ENCODE data around the gene ECM2. TPM values are rescaled to one million over a fixed set of nuclear protein-coding genes. Genes with fewer than 3 reads are reported as not detected.

ECM2 gene
- total RNA-seq, 2 donors from 2014 or later = 1.8 to 3.2 TPM

GRCh38 chr9:92492781-92493401 lies 42.9 kb downstream of the ECM2 start:
- no peak for DNase-seq
- 73 to 83% methylated on average over 3 of the region's 3 CpGs for WGBS, 2 experiments (ENCODE audit: insufficient coverage in 1 of 2, insufficient read length in 1 of 2)

GRCh38 chr9:92488681-92489550 lies 46.9 kb downstream of the ECM2 start:
- Histone ChIP-seq H3K27me3 (ENCODE audit: control insufficient read depth, insufficient read depth, low read length, poor library complexity, severe bottlenecking) (no peaks in the 10 kb centered on the region), H3K4me1 (ENCODE audit: control insufficient read depth, insufficient read depth, low read length) (peaks cover 5% of the 10 kb centered on the region), H3K9me3 (ENCODE audit: control insufficient read depth, low read length) (no peaks in the 10 kb centered on the region), H3K27ac (ENCODE audit: low read depth, low read length) (no peak overlapping the region), H3K9ac (ENCODE audit: extremely low read depth, low read length, poor library complexity, severe bottlenecking) (no peak overlapping the region), H3K4me3 (ENCODE audit: low read length) (no peak overlapping the region), H3K36me3 (ENCODE audit: control insufficient read depth, insufficient read depth, low read length) (no peaks in the 10 kb centered on the region)
- no peak for TF ChIP-seq CTCF (conservative IDR thresholded peaks at IDR 0.05)
- H3K27ac Mint-ChIP-seq = no peak overlapping the region
- H3K36me3 Mint-ChIP-seq (ENCODE audit: low read depth) = no peaks in the 10 kb centered on the region
- no peak overlapping the region for H3K4me3 Mint-ChIP-seq
- no peaks in the 10 kb centered on the region for H3K9me3 Mint-ChIP-seq
- H3K27me3 Mint-ChIP-seq (ENCODE audit: insufficient read depth) = no peaks in the 10 kb centered on the region
- WGBS, 2 experiments (ENCODE audit: insufficient coverage in 1 of 2, insufficient read length in 1 of 2) = 98 to 100% methylated on average over 3 to 4 of the region's 4 CpGs
- no peak for DNase-seq
- H3K4me1 Mint-ChIP-seq = peaks cover 19% of the 10 kb centered on the region

More at GRCh38 chr9:92492781-92493401, 42.9 kb downstream of the ECM2 start:
- no peak overlapping the region for H3K9ac ChIP-seq (ENCODE audit: extremely low read depth, low read length, poor library complexity, severe bottlenecking)
- no peaks in the 10 kb centered on the region for H3K9me3 Mint-ChIP-seq
- peaks cover 5% of the 10 kb centered on the region for H3K4me1 ChIP-seq (ENCODE audit: control insufficient read depth, insufficient read depth, low read length)
- no peaks in the 10 kb centered on the region for H3K27me3 Mint-ChIP-seq (ENCODE audit: insufficient read depth)
- peaks cover 19% of the 10 kb centered on the region for H3K4me1 Mint-ChIP-seq
- no peaks in the 10 kb centered on the region for H3K36me3 Mint-ChIP-seq (ENCODE audit: low read depth)
- H3K27ac ChIP-seq (ENCODE audit: low read depth, low read length) = no peak overlapping the region
- H3K27ac Mint-ChIP-seq = no peak overlapping the region
- no peak overlapping the region for H3K4me3 Mint-ChIP-seq
- no peaks in the 10 kb centered on the region for H3K27me3 ChIP-seq (ENCODE audit: control insufficient read depth, insufficient read depth, low read length, poor library complexity, severe bottlenecking)
- no peaks in the 10 kb centered on the region for H3K9me3 ChIP-seq (ENCODE audit: control insufficient read depth, low read length)
- no peak overlapping the region for H3K4me3 ChIP-seq (ENCODE audit: low read length)
- H3K36me3 ChIP-seq (ENCODE audit: control insufficient read depth, insufficient read depth, low read length) = no peaks in the 10 kb centered on the region
- TF ChIP-seq CTCF (conservative IDR thresholded peaks at IDR 0.05) = no peak

- H3K9me3 Mint-ChIP-seq = no peaks in the 10 kb centered on the region
- no peaks in the 10 kb centered on the region for H3K36me3 ChIP-seq (ENCODE audit: control insufficient read depth, insufficient read depth, low read length)
- no peak overlapping the region for H3K4me3 Mint-ChIP-seq
- H3K4me1 Mint-ChIP-seq = peaks cover 7% of the 10 kb centered on the region
- H3K4me1 ChIP-seq (ENCODE audit: control insufficient read depth, insufficient read depth, low read length) = no peaks in the 10 kb centered on the region
- no peak overlapping the region for H3K4me3 ChIP-seq (ENCODE audit: low read length)
- H3K27me3 ChIP-seq (ENCODE audit: control insufficient read depth, insufficient read depth, low read length, poor library complexity, severe bottlenecking) = no peaks in the 10 kb centered on the region
- WGBS, 2 experiments (ENCODE audit: insufficient coverage in 1 of 2, insufficient read length in 1 of 2) = 92 to 100% methylated on average over 1 to 3 of the region's 3 CpGs
- no peak for DNase-seq
- no peak overlapping the region for H3K27ac ChIP-seq (ENCODE audit: low read depth, low read length)
- H3K36me3 Mint-ChIP-seq (ENCODE audit: low read depth) = no peaks in the 10 kb centered on the region
- TF ChIP-seq CTCF (conservative IDR thresholded peaks at IDR 0.05) = no peak
- H3K9me3 ChIP-seq (ENCODE audit: control insufficient read depth, low read length) = no peaks in the 10 kb centered on the region
- no peak overlapping the region for H3K27ac Mint-ChIP-seq
- H3K27me3 Mint-ChIP-seq (ENCODE audit: insufficient read depth) = no peaks in the 10 kb centered on the region
- no peak overlapping the region for H3K9ac ChIP-seq (ENCODE audit: extremely low read depth, low read length, poor library complexity, severe bottlenecking)
These were observed 49.4 kb downstream of the ECM2 start for GRCh38 chr9:92486371-92486770.
